LNCAP (cell line): ENCODE measurements around the gene ZNF664.

Experiments used
- TF ChIP-seq, protein P1 (sequence below): fragments of 450-650 bp; IDR thresholded peaks from 2 replicates; pipeline ENCODE4 v1.5.1; 2017; ENCODE audit warnings: mild to moderate bottlenecking

ZNF664 gene

DNA sequence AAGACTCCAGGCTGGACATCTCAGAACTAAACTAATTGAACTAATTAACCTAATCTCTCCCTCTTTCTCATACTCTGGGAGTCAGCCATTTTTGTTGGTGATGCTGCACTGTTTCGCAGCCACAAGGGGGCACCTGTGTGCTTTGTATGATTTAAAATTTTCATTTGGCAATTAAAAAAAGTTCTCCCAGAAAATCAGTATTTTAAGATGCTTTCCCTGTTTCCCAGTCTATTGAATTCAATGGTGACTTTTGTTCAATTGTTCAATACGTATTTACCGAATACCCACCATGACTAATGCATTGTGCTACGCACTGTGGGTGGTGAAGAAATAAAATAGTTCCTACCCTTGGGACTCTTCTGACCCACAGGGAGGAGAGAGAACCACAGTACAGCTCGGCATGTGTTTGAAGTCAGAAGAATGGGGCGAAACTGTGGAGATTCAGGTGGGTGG, 63.7 kb downstream of the ZNF664 start:
- TF ChIP-seq, protein P1, sequence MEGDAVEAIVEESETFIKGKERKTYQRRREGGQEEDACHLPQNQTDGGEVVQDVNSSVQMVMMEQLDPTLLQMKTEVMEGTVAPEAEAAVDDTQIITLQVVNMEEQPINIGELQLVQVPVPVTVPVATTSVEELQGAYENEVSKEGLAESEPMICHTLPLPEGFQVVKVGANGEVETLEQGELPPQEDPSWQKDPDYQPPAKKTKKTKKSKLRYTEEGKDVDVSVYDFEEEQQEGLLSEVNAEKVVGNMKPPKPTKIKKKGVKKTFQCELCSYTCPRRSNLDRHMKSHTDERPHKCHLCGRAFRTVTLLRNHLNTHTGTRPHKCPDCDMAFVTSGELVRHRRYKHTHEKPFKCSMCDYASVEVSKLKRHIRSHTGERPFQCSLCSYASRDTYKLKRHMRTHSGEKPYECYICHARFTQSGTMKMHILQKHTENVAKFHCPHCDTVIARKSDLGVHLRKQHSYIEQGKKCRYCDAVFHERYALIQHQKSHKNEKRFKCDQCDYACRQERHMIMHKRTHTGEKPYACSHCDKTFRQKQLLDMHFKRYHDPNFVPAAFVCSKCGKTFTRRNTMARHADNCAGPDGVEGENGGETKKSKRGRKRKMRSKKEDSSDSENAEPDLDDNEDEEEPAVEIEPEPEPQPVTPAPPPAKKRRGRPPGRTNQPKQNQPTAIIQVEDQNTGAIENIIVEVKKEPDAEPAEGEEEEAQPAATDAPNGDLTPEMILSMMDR = peak; percentile 97

DNA sequence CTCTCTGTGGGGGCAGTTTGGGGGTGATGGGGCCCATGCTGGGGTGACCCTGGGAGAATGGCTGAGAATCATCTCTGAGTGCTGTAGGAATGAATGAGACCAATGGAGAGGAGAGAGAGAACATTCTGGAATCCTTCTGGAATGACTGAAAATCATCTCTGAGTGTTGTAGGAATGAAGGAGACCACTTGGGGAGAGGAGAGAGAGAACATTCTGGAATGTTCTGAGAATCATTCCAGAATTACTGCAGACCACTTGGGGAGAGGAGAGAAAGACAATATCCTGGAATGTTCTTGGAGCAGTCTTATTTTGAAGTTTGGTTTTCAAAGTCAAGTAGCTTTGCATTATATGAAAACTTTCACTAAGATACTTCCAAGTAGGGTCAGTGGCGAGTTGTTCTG, 64.3 kb downstream of the ZNF664 start:
- TF ChIP-seq, protein P1 = no peak

DNA sequence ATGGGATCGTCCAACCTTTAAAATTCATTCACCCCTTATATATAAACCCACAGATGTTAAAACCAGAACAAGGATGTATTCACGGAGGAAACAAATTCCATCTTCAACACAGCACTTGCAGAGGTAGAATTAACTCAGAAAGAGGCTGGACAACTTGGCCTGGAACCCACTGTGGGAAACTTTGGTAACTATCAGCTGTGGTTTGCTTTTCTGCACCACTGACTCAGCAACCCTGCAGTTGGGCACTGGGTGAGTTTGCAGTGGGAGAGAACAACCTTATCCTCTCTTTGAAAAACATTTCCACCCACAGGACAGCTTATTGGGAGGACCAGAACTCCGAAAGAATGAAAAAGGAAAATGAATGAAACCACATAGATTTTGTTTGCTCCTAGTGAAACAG, 66.3 kb downstream of the ZNF664 start:
- TF ChIP-seq, protein P1 = no peak

DNA sequence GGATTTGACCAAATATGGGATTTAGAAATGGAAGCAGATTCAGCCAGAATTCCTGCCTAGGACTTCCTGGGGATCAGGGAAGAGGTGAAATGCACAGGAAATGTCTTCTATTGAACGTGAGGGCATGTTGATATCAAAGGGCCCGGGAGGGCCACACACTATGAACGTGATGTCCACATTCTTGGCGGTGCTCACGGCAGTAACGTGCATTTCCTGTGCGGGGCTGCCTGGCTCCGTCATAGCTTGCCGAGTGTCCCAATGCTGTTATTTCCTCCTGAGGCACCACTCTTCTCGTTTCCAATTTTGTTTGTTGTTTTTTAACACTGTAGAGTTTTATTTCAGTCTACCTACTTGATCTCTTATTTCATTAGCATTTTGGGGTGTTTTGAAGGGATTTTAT, 67.3 kb downstream of the ZNF664 start:
- TF ChIP-seq, protein P1 = no peak

DNA sequence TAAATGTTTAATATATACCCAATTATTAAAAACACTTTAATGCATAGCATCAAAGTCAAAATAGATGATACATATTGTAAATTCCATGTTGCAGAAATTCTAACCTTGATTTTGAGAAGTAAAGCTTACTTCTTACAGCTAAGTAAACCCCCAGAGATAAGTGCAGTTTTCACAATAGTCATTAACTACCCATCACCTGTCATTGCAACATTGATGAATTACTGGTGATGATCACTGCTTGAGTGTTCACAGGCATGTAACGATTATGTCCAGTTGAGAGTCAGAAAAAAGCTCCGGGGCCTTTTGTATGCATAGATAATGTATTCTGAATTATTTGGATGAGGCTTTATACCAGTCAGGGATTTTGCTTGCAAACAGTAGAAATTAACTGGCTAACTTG, 67.7 kb downstream of the ZNF664 start:
- TF ChIP-seq, protein P1 = no peak

DNA sequence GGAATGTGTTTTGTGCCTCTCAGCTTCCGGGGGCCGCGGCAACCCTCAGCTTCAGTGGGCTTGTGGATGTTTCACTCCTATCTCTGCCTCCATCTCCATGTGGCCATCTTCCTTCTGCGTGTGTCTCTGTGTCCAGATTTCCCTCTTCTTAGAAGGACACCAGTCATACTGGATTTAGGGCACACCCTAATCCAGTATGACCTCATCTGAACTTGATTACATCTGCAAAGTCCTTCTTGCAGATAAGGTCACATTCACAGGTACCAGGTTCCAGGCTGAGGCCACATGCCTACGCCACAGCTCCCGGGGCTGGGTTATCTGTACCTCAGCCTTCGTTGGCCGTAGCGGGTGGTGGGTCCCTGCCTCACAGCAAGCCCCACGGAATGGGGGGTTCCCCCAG, 68.9 kb downstream of the ZNF664 start:
- TF ChIP-seq, protein P1 = no peak

DNA sequence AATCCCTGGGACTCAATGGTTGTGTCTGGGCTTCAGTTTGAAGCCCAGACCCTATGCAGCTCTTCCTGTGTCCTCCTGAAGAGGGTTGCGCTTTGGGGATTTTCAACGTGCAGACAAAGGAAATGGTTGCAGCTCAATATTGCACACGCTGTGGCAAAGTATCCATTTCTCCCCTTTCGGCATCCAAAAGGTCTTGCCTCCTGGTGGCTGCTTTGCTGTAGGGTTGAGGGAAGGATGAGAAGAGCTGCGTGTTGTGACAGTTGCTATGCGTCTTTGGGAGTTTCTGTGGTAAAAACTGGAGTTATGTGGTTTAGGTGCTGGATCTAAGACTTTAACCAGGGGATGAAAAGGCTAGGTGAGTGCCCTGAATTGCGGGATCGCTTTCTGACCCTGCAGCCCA, 71.0 kb downstream of the ZNF664 start:
- TF ChIP-seq, protein P1 = no peak

DNA sequence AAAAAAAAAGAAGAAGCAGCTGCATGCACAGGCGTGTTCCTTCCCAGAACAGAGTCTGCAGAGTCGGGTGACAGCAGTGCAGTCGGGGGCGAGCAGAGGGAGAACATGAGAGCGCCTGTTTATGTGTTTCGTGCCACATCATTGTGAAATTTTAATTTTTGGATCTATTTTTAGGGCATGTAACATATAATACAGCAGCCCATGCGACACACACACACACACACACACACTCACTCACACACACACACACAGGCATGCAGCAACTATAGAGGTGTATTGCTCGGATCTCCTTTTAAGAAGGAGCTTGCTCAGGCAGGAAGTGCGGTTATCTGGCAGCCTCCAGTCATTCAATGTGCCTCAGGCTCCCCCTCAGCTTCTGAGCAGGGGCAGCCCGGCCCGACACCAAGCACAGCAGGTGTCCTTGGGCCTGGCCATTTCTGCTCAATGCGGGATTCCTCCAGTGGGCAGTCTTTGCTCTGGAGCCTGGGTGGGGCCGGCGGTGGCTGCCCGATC, 71.8 kb downstream of the ZNF664 start:
- TF ChIP-seq, protein P1 = no peak
